Tibial nerve (tissue), 4 donors: ENCODE results near the gene LSM14B.
A peak's percentile ranks its signal among the peaks of the same experiment; 100 is the strongest.

Source experiments
- EP300 ChIP-seq, 2 donors: sonication (generic); formaldehyde crosslinking; IDR thresholded peaks; one replicate each; pipeline ENCODE4 v1.6.1; 2017; ENCODE audit warnings: antibody characterized with exemption in 2 of 2, mild to moderate bottlenecking in 1 of 2
- POLR2A ChIP-seq, 2 donors: fragments of 450-650 bp; IDR thresholded peaks; one replicate each; pipeline ENCODE4 v1.6.1; 2017; ENCODE audit warnings: antibody characterized with exemption in 2 of 2, mild to moderate bottlenecking in 2 of 2, moderate library complexity in 2 of 2
- TF ChIP-seq, protein P1 (sequence below), 5 experiments: fragments of 200-600 bp in 3 of 5; fragments of 450-650 bp in 2 of 5; sonication (generic) in 3 of 5; IDR thresholded peaks; one replicate each; pipeline ENCODE4 v1.5.1; 2016 to 2019; ENCODE audit warnings: antibody characterized with exemption in 5 of 5, mild to moderate bottlenecking in 3 of 5, moderate library complexity in 2 of 5

DNA sequence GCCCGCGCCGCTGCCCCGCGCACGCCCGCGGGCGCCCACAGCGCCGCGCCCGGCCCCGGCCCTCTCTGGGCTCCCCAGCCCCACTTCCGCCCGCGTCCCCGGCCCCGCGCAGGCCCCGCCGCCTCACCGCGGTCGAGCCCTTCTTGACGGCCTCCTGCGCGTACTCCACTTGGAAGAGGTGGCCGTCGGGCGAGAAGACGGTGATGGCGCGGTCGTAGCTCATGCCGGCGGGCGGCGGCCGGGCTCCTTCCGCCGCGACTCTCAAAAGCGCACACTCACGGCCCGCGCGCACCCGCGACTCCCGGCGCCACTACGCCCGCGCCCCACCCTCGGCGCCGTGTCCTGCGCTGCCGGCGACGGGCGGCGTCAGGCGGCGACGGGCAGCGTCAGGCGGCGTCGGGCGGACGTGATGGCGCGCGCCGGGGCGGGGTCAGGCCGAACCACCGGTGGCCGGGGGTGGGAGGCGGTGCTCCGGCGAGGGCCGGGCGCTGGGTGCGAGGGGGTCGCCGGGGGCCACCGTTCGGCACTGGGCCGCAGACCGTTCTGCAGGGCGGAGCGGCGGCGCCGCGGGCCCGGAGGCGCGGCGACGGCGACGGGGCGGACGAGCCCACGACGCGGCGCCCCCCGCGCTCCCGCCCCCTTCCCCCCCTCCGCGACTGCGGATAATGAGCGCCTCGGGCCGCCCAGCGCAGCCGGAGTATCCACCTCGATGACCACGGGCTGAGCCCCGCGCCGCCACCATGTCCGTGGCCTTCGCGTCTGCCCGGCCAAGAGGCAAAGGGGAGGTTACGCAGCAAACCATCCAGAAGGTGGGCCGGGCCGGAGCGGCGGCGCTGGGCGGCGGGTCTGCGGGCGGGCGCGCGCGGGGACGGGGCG lies 21.0 kb downstream of the LSM14B start, which contains the start of the genes PSMA7 and SS18L1:
- TF ChIP-seq, protein P1, sequence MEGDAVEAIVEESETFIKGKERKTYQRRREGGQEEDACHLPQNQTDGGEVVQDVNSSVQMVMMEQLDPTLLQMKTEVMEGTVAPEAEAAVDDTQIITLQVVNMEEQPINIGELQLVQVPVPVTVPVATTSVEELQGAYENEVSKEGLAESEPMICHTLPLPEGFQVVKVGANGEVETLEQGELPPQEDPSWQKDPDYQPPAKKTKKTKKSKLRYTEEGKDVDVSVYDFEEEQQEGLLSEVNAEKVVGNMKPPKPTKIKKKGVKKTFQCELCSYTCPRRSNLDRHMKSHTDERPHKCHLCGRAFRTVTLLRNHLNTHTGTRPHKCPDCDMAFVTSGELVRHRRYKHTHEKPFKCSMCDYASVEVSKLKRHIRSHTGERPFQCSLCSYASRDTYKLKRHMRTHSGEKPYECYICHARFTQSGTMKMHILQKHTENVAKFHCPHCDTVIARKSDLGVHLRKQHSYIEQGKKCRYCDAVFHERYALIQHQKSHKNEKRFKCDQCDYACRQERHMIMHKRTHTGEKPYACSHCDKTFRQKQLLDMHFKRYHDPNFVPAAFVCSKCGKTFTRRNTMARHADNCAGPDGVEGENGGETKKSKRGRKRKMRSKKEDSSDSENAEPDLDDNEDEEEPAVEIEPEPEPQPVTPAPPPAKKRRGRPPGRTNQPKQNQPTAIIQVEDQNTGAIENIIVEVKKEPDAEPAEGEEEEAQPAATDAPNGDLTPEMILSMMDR (IDR thresholded peaks at IDR 0.05): no peak
- peak; percentile 92 for TF ChIP-seq POLR2A (IDR thresholded peaks at IDR 0.05)
- peak in 1 of 2 donors; percentile 83 for TF ChIP-seq EP300 (IDR thresholded peaks at IDR 0.05)
